Cerebellar nuclear complex (tissue), 1 donor: ENCODE data around the gene DPM2.

Source experiments
- DNase-seq, 2 experiments: peaks; one replicate each; lab custom pipeline; 2025; lab: John Stamatoyannopoulos, UW

DPM2 gene

DNA sequence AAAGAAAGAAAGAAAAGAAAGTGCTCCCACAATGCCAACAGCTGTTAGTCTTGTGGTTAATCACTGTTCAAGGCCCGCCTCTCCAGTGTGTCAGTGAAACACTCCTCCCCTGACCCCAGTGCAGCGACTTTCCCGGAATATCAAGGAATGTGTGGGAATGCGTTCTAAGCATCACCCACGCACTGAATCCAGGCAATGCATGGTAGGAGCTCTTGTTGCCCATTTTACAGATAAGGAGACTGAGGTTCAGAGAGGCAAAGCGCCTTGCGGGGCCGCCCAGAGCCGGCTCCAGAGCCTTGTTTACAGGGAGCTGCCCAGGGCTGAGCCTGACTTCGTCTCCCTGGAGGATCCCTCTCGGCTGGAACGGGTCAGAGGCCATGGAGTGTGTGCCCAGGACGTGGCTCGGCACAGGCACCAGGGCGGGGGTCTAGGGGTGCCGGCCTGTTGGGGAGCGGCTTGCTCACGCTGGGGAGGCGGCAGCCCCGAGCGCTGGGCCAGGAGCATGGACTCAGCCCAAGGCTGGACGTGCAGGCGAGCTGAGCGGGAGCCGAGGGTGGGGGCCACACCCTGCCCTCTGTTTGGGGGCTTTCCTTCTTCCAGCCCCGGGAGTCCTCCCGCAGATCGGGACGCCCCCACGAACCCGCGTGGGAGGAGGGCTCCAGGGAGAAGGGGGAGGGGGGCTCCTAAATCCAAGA, 39.1 kb downstream of the DPM2 start:
- no peak for DNase-seq

- DNase-seq, result peak in 1 of 2 experiments; percentile 60
Observed at GRCh38 chr9:127897193-127897692, 40.4 kb downstream of the DPM2 start.

- DNase-seq, result no peak
Observed at GRCh38 chr9:127896395-127897192, 41.1 kb downstream of the DPM2 start.

GRCh38 chr9:127895811-127896210, 41.8 kb downstream of the DPM2 start:
- no peak for DNase-seq

GRCh38 chr9:127893392-127893791, 44.3 kb downstream of the DPM2 start:
- no peak for DNase-seq

- no peak for DNase-seq
Observed at GRCh38 chr9:127892831-127893230, 44.8 kb downstream of the DPM2 start.

DNA sequence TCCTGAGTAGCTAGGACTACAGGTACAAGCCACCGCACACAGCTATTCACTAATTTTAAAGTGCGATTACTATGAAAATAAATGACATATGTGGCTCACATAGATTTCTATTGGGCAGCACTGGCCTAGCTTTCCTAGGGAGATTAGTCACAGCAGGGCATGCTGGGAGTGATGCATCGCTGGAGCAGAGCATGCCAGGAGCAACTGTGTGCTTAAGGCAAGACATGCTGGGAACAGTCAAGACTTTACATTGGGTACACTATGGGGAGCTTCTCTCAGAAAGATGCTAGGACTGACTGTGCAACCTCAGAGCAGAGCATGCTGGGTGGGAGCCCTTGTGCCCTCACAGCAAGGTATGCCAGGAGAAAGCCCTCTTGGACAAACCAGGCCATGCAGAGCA, 47.6 kb downstream of the DPM2 start:
- DNase-seq, result no peak

DNA sequence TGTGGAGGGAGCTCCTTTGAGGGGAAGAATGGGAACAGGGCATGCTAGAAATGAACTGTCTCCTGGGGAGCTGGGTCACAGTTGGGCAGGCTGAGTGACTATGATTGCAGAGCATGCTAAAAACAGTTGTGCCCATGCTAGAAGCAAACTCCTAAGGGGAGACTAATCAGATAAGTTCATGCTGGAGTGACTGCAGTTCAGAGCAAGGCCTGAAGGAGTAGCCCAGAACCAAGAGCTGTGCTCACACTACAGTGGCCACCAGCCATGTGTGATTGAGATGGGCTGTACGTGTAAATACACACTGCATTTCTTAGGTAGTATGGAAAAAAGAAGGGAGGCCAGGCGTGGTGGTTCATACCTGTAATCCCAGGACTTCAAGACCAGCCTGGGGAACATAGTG, 49.9 kb downstream of the DPM2 start:
- DNase-seq, result no peak

- no peak for DNase-seq
Observed at GRCh38 chr9:127886401-127886972, 51.2 kb downstream of the DPM2 start.

GRCh38 chr9:127885508-127886281, 52.0 kb downstream of the DPM2 start:
- no peak for DNase-seq
